PFSK-1 (cell line): Measurements from ENCODE around the gene TNFAIP8.

Source experiments
- POLR2AphosphoS5 ChIP-seq: IDR thresholded peaks from 2 replicates; pipeline ENCODE4 v1.6.1; 2012; ENCODE audit warnings: low read depth, mild to moderate bottlenecking, control low read depth, low read length, moderate library complexity
- SIN3A ChIP-seq: IDR thresholded peaks from 2 replicates; pipeline ENCODE4 v1.6.1; 2012; ENCODE audit warnings: mild to moderate bottlenecking, low read length, moderate library complexity, borderline replicate concordance; ENCODE audit not compliant: insufficient read depth

GRCh38 chr5:119333421-119333851 is 22.4 kb upstream of the TNFAIP8 start:
- TF ChIP-seq POLR2AphosphoS5 (no peak), SIN3A (no peak)
